8988T (cell line): ENCODE data around the gene REEP6.
"Not testable (repeated sequence)": the region's sequence is repeated elsewhere in the genome, so short reads cannot be mapped to it uniquely, and the experiment has no call there.

Experiments
- DNase-seq: peaks from one replicate; pipeline ENCODE4 v3.0.0; 2011

The REEP6 gene

DNA sequence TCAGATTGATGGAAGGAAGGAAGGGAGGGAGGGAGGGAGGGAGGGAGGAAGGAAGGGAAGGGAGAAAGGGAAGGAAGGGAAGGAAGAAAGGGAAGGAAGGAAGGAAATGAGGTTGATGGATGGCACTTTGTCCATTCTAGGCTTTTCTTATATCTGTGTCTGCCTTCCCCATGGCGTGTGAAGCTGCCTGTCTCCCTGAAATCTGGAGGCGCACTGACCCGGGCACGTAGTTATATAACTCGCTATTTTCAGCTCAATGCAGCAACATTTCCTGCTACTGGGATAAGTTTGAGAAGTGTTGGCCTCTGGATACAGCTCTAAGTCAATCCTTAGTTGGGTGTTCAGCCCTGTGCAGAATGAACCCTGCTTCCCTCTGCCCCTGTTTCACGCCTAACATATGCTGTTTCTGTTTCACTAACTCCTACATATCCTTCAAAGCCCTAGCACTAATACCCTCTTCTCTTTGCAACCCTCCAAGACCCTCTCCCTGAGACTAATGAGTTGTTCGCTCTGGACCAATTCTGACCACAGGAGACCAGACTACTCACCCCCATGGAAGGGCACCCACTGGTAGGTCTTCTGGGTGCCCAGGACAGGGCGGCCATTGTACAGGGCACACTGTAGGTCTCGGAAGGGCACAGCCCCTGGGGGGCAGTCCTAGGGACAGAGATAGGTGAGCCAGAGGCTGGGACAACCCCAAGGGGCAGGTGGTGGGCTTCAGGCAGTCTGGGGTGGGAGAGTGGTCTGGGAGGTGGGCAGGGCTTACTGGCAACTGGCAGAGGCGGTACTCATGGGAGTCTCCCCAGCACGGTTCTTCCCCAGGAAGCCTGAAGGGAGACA, 18.8 kb downstream of the REEP6 start:
- no peak for DNase-seq

DNA sequence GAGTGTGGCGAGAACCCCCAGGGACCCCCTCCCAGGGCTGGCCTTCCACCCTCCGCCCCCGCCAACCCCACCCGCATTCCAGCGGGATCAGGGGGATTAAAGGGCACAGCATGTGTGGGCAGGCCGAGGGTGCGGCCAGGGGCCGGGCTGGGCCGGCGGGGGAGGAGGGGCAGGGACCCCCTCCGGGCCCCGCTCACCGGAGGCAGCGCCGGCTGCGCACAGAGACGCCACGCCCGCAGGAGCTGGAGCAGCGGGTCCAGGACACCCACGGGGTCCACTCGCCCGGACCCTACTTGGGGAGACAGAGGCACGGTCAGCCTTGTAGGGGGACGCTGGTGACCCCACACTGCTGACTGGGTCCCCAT, 19.4 kb downstream of the REEP6 start:
- no peak for DNase-seq

DNA sequence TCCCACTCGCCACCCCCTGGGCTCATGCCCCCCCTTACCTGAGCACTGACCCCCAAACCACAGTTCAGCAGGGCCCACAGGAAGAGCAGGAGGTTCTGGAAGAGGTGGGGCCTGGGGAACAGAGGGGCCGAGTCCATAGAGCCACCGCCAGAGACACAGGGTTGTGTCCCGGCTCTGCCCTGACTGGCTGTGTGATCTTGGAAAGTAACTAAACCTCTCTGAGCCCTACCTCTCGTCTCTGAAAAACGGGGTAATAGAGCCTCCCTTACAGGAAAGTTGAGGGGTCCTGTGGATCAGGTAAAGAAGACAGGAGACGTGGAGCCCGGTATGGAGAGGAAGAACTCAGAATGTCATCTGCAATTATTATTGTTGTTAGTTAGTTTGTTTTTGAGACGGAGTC, 19.8 kb downstream of the REEP6 start:
- no peak for DNase-seq

DNA sequence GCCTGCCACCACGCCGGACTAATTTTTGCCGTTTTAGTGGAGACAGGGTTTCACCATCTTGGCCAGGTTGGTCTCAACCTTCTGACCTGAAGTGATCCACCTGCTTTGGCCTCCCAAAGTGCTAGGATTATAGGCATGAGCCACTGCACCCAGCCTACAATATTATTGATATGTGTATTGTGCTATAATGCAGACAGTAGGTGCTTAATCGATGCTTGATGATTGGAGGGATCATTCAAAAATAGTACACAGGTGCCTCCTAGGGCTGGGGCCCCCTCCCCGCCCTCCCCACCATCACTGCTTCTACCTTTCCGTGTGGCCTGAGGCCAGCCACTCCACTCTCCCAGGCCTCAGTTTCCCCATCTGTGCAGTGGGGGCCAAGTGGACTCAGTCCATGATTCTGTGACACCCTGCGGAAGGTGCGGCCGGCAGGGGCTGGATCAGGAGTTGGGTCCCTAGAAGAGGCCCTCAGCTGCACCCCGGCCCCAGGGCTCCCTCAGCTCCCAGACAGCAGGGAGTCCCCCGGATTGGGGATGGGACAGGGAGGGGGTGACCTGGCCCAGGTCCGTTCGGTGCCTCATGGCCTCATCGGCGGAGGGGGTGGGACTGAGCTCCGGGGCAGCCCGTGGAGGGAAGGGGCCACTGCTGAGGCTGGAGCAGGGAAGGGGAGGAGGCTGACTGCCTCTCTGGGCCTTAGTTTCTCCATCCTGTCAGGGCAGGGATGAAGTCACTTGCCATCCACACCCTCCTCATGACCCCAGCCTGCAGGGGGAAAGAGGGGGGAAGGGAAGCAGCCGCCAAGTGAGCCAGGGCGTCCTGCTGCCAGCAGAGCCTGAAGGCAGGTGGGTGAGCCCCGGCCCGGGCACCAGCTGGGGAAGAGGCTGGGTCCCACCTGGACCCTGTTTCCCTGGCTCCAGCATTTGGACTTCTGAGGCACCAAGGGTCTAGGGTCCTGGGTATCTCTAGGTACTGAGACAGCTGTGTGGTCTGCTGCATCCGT, 20.6 kb downstream of the REEP6 start:
- no peak for DNase-seq

DNA sequence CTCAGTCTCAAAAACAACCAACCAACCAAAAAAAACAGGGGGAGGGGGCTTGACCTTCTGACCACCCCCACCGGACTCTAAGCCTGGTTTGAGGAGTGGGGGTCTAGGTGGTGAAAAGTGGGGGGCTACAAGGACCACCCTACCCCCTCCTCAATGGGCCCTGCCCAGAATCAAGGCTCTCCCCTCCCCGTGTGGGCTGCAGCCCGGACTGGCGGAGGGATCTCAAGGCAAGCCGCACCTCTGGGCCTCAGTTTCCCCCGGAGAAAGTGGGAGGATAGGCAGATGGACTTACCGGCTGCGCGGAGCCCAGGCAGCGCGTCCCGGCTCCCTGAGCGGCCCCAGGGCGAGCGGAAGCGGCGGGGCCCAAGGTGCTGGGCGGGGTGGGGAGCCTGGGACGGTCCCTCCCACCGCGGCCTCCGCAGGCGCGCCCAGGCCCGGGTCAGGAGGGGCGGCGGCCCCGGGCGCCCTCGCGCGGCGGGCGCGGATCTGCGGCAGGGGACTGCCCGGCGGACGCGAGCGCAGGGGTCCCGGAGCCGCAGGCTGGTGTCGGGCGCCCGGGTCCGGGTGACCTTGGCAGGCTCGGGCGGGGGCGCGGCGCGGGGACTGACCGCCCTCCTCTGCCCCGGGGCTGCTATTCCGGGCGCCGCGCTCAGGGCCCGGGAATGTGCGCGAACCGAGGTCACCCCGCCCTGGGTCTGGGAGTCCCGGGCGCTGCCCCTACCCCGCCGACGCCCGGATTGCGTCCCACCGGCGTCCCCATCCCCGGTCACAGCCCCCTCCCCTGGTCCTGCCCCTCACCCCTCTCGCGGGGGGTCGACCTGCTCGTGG, 21.9 kb downstream of the REEP6 start, which contains the start of gene ADAMTSL5:
Gene ADAMTSL5, minus strand, starts transcription at position 349 of the 828 bp plus-strand sequence. CDS start 2,076 bp downstream, outside the sequence.
- peak; percentile 80 for DNase-seq

DNA sequence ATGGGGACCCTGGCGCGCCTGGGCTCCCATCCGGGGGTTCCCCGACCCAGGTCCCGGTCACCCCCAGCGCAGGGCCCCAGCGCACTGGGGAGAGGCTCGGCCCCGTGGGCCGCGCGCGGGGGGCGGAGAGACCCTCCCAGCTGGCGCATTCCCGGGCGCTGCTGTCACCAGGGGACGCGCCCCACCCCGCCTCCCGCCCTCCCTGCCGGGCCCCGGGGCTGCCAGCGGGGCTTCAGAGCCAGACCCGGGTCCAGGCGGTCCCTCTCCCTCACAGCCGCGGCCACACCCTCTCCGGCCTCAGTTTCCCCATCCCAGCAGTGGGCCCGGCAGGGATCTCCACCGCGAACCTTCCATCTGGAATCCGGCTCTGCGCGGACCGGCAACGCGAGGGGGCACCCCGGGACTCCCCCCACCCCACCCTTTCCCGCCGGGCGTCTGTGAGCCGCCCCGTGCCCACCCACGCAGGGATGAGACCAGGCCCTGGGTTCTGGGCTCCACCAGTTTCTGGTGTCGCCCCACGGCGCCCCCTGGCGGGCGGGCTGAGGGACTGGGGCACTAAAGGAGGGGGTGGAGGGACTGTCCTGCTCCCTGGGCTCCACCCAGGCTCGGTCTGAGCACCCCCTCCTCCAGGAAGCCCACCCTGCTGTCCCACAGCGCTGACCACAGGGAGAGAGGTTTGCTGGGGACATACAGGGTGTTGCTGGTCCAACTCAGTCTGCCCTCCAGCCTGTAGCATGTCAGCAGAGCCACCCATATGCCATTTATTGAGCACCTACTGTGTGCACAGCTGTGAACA, 22.7 kb downstream of the REEP6 start:
- DNase-seq = peak; percentile 53

DNA sequence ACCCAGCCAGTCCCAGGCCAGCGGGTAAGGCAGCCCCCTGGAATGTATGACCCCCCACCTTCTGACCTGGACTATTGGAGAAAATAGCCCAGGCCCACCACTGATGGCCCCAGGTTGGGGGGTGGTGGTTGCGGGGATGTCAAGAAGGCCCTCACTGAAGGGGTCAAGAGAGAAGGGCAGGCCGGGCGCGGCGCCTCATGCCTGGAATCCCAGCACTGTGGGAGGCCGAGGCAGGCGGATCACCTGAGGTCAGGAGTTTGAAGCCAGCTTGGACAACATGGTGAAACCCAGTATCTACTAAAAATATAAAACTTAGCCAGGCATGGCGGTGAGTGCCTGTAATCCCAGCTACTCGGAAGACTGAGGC, 23.3 kb downstream of the REEP6 start:
- no peak for DNase-seq

DNA sequence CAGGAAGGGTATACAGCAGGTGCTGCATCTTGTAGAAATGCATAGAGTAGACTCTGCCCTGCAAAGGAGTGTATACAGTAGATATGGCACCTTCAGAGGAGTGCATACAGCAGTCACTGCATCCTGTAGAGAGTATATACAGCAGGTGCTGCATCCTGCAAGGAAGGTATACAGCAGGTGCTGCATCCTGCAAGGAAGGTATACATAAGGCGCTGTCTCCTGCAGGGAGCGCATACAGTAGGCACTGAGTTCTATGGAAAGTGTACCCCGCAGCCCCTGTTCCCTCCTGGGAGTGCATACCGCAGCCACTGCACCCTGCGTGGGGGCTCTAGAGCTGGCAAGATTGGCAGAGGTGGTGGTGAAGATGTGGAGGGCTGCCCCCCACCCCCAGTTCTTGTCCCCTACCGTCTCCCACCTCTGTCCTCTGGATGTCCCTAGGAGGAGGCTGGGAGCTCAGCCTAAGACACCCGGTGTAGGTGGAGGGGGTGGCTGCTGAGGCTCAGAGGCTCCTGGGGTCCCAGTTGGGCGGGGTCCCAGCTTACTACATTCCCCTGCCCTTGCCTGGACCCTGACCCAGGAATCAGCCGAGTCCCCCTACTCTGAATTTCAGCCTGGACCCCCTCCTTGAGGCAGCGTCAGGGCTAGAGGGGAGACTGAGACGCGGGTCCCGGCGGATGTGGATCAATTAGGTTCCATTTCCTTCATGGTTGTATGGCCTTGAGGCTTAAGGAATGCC, 24.2 kb downstream of the REEP6 start:
- no peak for DNase-seq

DNA sequence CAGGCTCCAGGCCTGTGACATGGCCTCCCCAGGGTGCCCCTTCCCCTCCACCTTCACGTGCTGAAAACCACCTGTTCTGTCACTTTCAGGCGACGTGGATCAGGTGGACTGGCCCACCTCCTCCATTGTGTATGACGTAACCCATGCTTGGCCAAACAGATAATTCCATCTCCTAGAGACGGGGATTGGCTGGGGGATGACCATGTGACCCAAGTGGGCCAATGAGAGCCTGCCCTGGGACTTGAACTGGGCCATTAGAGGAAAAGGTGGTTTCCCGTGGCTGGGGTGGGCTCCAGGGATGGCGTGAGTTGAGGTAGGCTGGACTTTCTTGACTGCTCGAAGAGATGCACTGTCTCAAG, 25.4 kb downstream of the REEP6 start:
- DNase-seq = no peak

DNA sequence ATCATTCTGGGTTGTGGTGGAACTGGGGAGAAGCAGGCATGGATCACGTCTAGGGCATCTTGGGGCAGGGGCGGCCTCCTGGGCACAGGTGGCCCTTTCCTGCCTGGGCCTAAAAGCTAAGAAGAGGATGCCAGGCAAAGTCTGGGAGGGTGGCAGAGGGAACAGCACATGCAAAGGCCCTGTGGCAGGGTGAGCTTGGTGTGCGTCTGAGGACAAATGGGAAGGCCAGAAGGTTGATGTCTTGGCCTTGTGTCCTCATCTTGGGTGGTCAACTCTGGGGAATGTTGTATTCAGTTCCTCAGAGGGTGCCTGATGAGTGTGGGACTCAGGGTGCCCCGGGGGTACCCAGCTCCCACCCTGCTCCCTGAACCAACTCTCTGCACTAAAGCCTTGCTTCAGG, 27.5 kb downstream of the REEP6 start:
- DNase-seq = no peak

DNA sequence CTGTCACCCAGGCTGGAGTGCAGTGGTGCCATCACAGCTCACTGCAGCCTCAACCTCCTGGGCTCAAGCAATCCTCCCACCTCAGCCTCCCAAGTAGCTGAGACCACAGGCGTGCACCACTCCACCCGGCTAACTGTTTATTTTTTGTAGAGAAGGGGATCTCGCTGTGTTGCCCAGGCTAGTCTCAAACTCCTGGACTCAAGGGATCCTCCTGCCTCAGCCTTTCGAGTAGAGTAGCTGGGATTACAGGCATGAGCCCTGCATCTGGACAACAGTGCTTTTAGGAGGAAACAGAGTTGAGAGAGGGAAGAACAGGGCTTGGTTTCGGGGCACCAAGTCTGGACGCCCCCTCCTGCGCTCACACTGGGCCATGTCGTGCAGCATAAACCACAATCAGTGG, 28.8 kb downstream of the REEP6 start:
- not testable (repeated sequence) for DNase-seq

DNA sequence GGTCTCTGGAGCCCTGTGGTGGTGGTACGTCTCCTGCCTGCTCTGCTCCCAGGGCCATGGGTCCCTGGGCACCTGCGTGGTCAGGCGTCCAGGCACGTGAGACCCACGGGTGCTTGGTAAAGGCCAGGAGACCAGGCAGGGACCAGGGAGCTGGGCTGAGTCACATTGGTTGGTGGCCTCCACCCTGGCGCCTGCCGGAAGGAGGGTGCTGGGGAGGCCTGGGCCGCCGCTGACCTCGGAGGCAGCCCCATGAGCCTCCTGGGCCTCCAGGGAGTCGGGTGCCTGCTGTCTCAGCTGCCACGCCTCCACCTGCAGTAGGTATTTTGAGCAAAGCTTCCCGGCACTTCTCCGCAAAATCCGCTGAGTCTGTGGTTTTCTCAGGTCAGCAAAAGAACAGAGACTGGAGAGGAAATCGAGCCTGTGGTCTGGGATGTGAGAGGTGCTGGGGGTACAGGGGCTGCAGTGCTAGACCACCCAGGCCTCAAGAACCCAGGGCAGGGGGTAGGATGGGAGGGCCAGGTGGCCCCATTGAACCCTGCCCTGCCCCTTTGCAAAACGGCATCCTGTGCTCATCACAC, 29.3 kb downstream of the REEP6 start:
- DNase-seq = no peak

DNA sequence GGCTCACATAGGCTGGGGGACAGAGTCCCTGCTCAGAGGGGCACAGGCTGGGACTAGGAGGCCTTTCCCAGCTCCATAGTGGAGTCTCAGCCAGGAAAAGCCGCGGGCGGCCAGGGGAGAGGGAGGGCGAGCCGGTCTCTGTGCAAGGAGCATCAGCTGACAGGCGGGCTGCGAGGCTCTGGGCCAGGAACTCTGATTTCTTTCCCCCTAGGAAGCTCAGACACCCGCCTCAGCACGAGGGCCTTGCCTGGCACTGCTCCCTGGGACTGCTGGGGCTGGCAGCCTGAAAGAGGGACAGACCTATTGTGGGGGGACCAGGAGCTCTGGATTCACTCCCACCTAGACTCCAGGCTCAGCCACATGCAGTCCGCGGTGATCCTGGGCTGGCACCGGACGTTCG, 30.7 kb downstream of the REEP6 start:
- no peak for DNase-seq

DNA sequence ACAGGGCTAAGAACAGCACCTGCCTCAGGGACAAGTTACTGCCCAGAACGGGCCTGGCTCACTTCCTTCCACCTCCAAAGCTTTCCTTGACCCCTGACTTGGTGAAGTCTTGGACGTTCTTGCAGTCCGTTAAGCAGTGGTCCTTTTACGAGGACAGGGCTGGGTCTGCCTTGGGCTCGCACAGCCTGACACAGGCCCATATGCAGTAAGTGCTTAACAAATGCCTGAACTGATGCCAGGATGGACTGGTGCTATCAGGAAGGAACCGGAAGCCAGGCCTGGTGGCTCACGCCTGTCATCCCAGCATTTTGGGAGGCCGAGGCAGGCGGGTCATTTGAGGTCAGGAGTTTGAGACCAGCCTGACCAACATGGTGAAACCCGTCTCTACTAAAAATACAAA, 31.1 kb downstream of the REEP6 start:
- DNase-seq = no peak

DNA sequence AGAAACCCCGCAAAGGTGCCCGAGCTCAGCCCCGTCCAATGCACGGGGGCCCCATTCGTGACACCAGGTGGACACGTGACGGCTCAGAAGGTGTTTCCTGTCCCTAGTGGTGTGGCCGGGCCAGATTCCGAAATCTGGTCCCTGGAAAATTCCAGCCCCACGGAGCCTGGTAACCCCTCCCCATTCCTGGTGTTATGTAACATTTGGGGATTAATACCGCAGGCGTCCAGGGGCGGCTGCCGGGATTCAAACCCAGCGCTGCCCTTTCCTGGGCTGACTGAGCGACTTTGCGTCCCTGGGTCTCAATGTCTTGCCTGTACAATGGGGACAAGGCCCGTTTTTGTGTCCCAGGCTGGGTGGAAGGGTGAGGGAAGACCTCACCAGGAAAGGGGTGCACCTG, 31.9 kb downstream of the REEP6 start:
- DNase-seq = no peak

DNA sequence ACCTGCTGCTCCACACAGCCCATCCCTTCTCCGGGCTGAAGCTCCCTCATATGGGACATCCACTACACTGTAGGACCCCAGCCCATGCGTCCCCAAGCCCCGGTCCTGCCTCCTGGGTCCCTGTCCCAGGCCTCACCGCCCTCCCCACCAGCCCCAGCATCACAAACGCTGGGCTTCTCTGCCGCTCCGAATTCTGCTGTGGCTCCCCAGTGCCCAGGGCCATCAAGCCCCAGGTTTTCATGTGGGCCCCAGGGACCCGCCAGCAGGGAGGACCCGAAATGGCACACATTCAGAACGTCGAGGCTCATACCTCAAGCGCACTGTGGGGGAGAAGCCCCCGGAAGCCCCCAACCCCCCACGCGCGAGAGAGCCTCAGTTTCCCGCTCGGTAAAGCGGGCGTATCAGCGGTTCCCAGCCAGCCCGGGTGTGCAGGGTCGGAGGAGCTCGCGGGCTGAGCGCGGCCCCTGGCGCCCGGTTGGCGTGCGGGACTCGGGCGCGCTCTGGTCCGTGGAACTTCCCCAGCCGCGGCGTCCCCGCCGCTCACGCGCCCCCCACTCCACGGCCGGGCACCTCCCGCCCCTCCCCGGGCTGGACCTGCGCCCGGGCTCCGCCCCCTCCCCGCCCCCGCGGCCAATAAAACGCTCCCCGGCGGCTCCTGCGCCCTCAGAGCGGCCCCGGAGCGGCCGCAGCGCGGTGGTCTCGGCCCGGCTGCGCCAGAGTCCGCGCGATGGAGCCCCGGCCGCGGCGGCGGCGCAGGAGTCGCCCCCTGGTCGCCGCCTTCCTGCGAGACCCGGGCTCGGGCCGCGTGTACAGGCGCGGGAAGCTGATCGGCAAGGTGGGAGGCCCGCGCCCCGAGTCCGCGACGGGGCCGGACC, 32.7 kb downstream of the REEP6 start, which contains the start of gene PLK5:
Gene PLK5, plus strand, starts transcription at position 666 of the 875 bp plus-strand sequence. CDS start 2,920 bp downstream, outside the sequence.
- DNase-seq = no peak

DNA sequence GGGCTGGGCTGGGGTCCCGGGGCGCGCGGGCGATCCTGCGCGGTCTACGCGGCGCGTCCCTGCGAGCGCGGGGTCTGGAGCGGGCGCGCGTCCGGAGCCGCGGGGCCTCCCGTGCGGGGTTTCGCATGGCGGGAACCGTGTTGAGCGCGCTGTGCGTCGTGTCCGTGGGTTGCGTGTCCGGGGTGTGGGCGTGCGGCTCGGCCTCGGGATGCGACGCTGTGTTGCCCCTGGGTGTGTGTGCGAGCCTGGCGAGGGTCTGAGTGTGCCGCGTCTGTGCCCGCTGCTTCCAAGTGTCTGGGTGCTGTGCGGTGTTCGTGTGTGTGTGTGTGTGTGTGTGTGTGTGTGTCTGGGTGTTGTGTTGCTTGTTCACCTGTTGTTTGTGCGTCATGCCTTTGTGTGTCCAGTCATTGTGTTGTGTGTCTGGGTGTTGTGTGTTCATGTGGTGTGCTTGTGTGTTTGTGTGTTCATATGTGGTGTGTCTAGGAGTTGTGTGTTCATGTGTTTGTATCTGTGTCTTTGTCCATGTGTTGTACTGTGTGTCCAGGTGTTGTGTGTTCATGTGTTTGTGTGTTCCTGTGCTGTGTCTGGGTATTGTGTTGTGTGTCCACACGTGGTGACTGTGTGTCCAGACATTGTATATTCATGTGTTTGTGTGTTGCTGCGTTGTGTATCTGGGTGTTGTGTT, 33.4 kb downstream of the REEP6 start:
- DNase-seq = no peak

DNA sequence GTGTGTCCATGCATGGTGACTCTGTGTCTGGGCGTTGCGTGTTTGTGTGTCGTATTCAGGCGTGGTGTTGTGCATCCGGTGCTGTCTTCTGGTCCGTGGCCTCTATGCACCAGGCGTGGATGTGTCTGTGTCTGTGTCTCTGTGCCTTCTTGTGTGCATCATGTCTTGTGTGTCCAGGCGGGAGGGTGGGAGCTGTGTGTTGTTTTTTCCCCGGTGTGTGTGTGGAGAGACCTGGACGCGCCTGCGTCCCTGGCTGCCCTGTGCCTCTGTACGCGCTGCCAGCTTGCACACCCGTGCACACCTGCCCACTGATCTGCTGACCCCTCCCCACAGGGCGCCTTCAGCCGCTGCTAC, 34.0 kb downstream of the REEP6 start:
- no peak for DNase-seq

DNA sequence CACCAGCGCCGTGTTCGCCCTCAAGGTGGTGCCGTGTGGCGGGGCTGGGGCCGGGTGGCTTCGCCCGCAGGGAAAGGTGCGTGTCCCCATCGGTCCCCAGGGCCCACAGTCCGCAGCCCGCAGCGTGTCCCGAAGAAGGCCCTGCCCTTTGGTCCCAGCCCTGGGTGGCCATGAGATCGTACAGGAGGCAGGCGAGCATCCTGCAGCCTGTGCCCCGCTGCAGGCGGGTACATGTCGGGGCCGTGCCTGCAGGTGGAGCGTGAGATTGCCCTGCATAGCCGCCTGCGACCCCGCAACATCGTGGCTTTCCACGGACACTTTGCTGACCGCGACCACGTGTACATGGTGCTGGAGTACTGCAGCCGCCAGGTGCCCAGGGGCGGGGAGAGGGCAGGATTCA, 34.4 kb downstream of the REEP6 start:
- DNase-seq = no peak
